OCI-LY1 (cell line): ENCODE data around the gene AP2A2.

ENCODE experiments used
- H2AFZ ChIP-seq: fragments of 200-600 bp; sonication (generic), shearing (Covaris generic); 2 replicates; pipeline ENCODE4 v1.6.0; 2014; ENCODE audit warnings: antibody characterized with exemption, mild to moderate bottlenecking, low read length
- H3F3A ChIP-seq: fragments of 200-600 bp; sonication (generic), shearing (Covaris generic); 2 replicates; pipeline ENCODE4 v1.6.0; 2014; ENCODE audit warnings: mild to moderate bottlenecking, antibody characterized with exemption, low read length, moderate library complexity; ENCODE audit not compliant: insufficient read depth
- H3K27ac ChIP-seq: fragments of 200-600 bp; sonication (generic); 2 replicates; pipeline ENCODE4 v1.5.1; 2014; ENCODE audit warnings: low read length, mixed run types, mild to moderate bottlenecking, low read depth; ENCODE audit not compliant: poor library complexity, severe bottlenecking
- H3K27me3 ChIP-seq: fragments of 200-600 bp; sonication (generic); 2 replicates; pipeline ENCODE4 v1.6.0; 2014; ENCODE audit warnings: antibody characterized with exemption, mild to moderate bottlenecking, low read length, moderate library complexity; ENCODE audit not compliant: insufficient read depth
- H3K36me3 ChIP-seq: fragments of 200-600 bp; sonication (generic); 2 replicates; pipeline ENCODE4 v1.6.1; 2014; ENCODE audit warnings: mild to moderate bottlenecking, antibody characterized with exemption, low read length, moderate library complexity, mixed read lengths; ENCODE audit not compliant: insufficient read depth
- H3K4me1 ChIP-seq: fragments of 200-600 bp; sonication (generic); 2 replicates; pipeline ENCODE4 v1.5.1; 2014; ENCODE audit warnings: mild to moderate bottlenecking, low read length, moderate library complexity; ENCODE audit not compliant: insufficient read depth, severe bottlenecking
- H3K4me2 ChIP-seq: fragments of 200-600 bp; sonication (generic), shearing (Covaris generic); 2 replicates; pipeline ENCODE4 v1.6.1; 2014; ENCODE audit warnings: low read length
- H3K4me3 ChIP-seq: fragments of 200-600 bp; sonication (generic); 2 replicates; pipeline ENCODE4 v1.5.1; 2014; ENCODE audit warnings: low read length, low read depth, mild to moderate bottlenecking, mixed read lengths; ENCODE audit not compliant: poor library complexity, severe bottlenecking
- H3K79me2 ChIP-seq: fragments of 200-600 bp; shearing (Covaris generic); 2 replicates; pipeline ENCODE4 v1.6.1; 2016; ENCODE audit warnings: mixed run types, low read length, mixed read lengths; ENCODE audit not compliant: insufficient read depth
- H3K9ac ChIP-seq: fragments of 200-600 bp; sonication (generic), shearing (Covaris generic); 2 replicates; pipeline ENCODE4 v1.6.1; 2014; ENCODE audit warnings: mild to moderate bottlenecking, low read length, mixed read lengths
- H3K9me2 ChIP-seq: fragments of 200-600 bp; sonication (generic), shearing (Covaris generic); 2 replicates; pipeline ENCODE4 v1.6.1; 2014; ENCODE audit warnings: low read depth, mild to moderate bottlenecking, low read length, mixed read lengths
- H3K9me3 ChIP-seq: fragments of 200-600 bp; shearing (Covaris generic); 2 replicates; pipeline ENCODE4 v1.6.1; 2014; ENCODE audit warnings: low read length, mixed read lengths
- H4K20me1 ChIP-seq: fragments of 200-600 bp; sonication (generic), shearing (Covaris generic); 2 replicates; pipeline ENCODE4 v1.6.0; 2016; ENCODE audit warnings: mild to moderate bottlenecking, low read length; ENCODE audit not compliant: insufficient read depth
- CTCF ChIP-seq: fragments of 200-600 bp; sonication (generic), shearing (Covaris generic); IDR thresholded peaks from 2 replicates; pipeline ENCODE4 v1.5.1; 2017; ENCODE audit warnings: mild to moderate bottlenecking, antibody characterized with exemption, low read length, moderate library complexity, mixed read lengths
- EZH2 ChIP-seq: fragments of 200-600 bp; sonication (generic), shearing (Covaris generic); IDR thresholded peaks from 2 replicates; pipeline ENCODE4 v1.8.0; 2017; ENCODE audit warnings: borderline replicate concordance, mixed run types, mild to moderate bottlenecking, antibody characterized with exemption, low read length, moderate library complexity, mixed read lengths

The AP2A2 gene

GRCh38 chr11:1029051-1029450 is 103.4 kb downstream of the AP2A2 start:
- no peaks in the 10 kb centered on the region for H3K9me3 ChIP-seq
- no peaks in the 10 kb centered on the region for H3K4me1 ChIP-seq
- no peak overlapping the region for H3K4me3 ChIP-seq
- no peaks in the 10 kb centered on the region for H3F3A ChIP-seq
- no peaks in the 10 kb centered on the region for H4K20me1 ChIP-seq
- H3K79me2 ChIP-seq = no peaks in the 10 kb centered on the region
- no peaks in the 10 kb centered on the region for H3K36me3 ChIP-seq
- TF ChIP-seq EZH2 (no peak), CTCF (no peak)
- H3K4me2 ChIP-seq = no peak overlapping the region
- H3K9me2 ChIP-seq = no peaks in the 10 kb centered on the region
- no peak overlapping the region for H3K9ac ChIP-seq
- H3K27me3 ChIP-seq = no peaks in the 10 kb centered on the region
- no peak overlapping the region for H2AFZ ChIP-seq
- H3K27ac ChIP-seq = no peak overlapping the region

- TF ChIP-seq EZH2 (no peak), CTCF (no peak)
- Histone ChIP-seq H4K20me1 (no peaks in the 10 kb centered on the region), H3K4me3 (no peak overlapping the region), H3K9me3 (no peaks in the 10 kb centered on the region), H3K4me2 (no peak overlapping the region), H3K9ac (no peak overlapping the region), H3K4me1 (no peaks in the 10 kb centered on the region), H3K79me2 (no peaks in the 10 kb centered on the region), H3K36me3 (no peaks in the 10 kb centered on the region), H3K9me2 (no peaks in the 10 kb centered on the region), H2AFZ (no peak overlapping the region), H3F3A (no peaks in the 10 kb centered on the region), H3K27ac (no peak overlapping the region), H3K27me3 (no peaks in the 10 kb centered on the region)
Observed at GRCh38 chr11:1029654-1030053, 104.0 kb downstream of the AP2A2 start.

- Histone ChIP-seq H4K20me1 (no peaks in the 10 kb centered on the region), H3K79me2 (no peaks in the 10 kb centered on the region), H3K27ac (no peak overlapping the region), H3K9me2 (no peaks in the 10 kb centered on the region), H3K36me3 (no peaks in the 10 kb centered on the region), H3K9ac (no peak overlapping the region), H3F3A (no peaks in the 10 kb centered on the region), H3K27me3 (no peaks in the 10 kb centered on the region), H3K4me3 (no peak overlapping the region), H3K4me1 (no peaks in the 10 kb centered on the region), H3K4me2 (no peak overlapping the region), H3K9me3 (no peaks in the 10 kb centered on the region), H2AFZ (no peak overlapping the region)
- TF ChIP-seq EZH2 = no peak
- TF ChIP-seq CTCF = no peak
Observed at GRCh38 chr11:1030086-1030485, 104.4 kb downstream of the AP2A2 start.
